GM21381 (cell line): Measurements from ENCODE around the gene ZNF439.
"Not testable (repeated sequence)": the region's sequence is repeated elsewhere in the genome, so short reads cannot be mapped to it uniquely, and the experiment has no call there.

Experiments
- ATAC-seq: cut with Tn5 transposase; IDR thresholded peaks from one replicate; pipeline ENCODE4 v1.9.1; 2021; ENCODE audit warnings: mild to moderate bottlenecking, moderate library complexity; ENCODE audit not compliant: unreplicated experiment

Gene ZNF439

DNA sequence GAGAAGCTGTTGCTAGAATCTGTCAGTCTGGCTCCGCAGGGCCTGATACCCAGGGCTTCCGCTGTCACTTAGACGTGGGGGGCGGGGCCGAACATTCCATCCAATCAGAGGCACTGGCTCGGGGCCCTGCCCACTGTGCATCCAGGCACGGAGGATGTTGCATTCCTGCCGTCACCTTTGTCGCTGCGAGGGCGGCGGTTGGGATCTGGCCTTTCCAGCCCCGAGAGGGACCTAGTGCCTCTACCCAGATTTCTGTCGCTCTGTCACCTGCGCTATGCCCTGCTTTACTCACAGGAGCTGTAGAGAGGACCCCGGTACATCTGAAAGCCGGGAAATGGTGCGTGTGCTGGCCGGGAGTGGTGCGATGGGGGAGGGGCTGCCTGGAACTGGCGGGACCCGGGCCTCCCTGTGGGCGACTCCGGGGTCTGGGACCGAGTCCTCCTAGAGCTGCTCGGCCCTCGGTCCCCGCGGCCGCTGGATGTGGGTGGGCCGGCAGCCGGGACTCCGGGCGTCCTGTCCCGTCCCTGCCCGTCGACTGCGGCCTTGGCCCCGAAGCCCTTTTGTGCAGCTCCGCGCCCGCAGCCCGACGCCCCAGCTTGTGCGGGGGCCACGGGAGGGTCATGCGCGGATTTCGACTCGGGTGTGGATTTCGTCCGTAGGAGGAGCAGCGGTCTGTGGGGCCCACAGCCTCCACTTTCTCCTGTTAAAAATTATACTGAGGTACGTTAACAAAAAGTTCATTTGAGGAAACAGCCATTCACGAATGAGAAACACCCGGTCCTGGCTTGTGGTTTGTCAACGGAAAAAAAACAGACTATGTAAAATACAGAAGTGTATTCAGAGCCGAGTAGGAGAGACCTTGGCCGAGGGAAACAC is at the start of gene ZNF439:
Gene ZNF439 (plus strand): TSS at position 133 of the 876 bp plus-strand sequence. CDS start 142 bp downstream, at position 275.
- ATAC-seq, result peak; percentile 65

DNA sequence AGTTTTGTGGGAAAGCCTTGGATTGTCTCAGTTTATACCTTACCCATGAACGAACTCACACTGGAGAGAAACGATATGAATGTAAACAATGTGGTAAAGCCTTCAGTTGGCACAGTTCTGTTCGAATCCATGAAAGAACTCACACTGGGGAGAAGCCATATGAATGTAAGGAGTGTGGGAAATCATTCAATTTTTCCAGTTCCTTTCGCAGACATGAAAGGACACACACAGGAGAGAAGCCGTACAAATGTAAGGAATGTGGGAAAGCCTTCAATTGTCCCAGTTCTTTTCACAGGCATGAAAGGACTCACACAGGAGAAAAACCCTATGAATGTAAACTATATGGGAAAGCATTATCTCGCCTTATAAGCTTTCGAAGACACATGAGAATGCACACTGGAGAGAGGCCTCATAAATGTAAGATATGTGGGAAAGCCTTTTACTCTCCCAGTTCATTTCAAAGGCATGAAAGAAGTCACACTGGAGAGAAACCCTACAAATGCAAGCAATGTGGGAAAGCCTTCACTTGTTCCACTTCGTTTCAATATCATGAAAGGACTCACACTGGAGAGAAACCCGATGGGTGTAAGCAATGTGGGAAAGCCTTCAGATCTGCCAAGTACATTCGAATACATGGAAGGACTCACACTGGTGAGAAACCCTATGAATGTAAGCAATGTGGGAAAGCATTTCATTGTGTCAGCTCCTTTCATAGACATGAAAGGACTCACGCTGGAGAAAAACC is 42.0 kb upstream of the ZNF439 start:
- no peak for ATAC-seq

DNA sequence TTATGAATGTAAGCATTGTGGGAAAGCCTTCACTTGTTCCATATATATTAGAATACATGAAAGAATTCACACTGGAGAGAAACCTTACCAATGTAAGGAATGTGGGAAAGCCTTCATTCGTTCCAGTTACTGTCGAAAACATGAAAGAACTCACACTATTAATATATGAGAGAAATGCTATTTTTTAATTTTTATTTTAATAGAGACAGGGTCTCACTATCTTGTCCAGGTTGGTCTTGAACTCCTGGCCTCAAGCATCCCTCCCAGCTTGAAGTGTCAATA is 41.5 kb upstream of the ZNF439 start:
- no peak for ATAC-seq

DNA sequence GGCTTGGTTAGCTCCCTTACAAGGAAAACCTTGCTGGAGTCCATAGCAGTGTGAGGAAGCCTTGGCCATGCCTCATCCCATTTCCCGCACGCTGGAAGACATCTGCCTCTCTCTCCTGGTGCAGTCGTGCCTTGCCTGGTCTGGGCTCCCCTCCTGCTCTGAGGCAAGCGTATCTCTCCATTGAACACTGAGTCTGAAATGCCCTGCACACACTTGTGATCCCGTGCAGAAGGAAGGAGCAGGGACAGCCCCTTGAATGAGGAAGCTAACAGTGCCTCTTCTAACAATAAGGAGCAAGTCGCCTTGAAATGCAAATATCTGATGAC is 34.9 kb upstream of the ZNF439 start:
- peak; percentile 35 for ATAC-seq

DNA sequence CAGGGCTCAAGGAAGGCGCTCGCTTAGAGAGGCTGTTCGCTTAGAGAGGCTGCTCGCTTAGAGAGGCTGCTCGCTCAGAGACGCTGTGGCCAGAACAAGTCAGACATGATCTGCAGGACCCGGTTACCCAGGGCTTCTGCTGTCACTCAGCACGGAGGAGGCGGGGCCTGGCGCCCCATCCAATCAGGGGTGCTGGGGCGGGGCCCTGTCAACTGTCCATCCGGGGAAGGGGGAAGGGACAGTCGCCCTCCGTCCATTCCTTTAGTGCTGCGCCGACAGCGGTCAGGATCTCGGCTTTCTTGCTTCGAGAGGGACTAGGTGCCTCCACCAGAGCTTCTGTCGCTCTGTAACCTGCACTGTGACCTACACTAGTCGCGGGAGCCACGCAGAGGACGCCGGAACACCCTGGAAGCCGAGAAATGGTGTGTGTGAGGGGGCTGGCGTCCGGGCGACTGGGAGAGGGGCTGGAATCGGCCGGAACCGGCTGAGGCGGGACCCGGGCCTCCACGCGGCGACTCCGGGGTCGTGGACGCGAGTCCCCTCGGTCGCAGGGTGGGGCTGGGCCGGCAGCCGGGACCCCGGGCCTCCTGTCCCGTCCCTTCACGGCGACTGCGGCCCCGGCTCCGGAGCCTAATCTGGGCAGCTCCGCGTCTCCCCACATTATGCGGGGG is 34.4 kb upstream of the ZNF439 start, which contains the start of gene ZNF440:
Gene ZNF440 (plus strand): TSS at position 245 of the 671 bp plus-strand sequence. CDS start 175 bp downstream, at position 420.
- ATAC-seq, result peak; percentile 96

DNA sequence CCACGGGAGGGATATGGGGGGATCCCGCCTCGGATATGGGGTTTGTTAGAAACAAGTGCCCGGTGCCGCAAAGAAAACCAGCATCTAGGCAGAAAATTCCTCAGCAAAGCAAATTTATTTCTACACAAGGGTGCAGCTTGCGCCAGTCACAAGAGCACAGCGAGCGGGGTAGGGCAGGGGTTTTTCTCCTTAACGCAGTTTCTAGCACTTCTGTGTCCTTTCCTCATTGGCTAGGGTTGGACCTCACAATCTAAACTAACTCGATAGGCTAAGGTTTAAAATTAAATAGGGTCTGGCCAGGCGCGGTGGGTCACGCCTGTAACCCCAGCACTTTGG is 33.9 kb upstream of the ZNF439 start:
- ATAC-seq, result no peak

DNA sequence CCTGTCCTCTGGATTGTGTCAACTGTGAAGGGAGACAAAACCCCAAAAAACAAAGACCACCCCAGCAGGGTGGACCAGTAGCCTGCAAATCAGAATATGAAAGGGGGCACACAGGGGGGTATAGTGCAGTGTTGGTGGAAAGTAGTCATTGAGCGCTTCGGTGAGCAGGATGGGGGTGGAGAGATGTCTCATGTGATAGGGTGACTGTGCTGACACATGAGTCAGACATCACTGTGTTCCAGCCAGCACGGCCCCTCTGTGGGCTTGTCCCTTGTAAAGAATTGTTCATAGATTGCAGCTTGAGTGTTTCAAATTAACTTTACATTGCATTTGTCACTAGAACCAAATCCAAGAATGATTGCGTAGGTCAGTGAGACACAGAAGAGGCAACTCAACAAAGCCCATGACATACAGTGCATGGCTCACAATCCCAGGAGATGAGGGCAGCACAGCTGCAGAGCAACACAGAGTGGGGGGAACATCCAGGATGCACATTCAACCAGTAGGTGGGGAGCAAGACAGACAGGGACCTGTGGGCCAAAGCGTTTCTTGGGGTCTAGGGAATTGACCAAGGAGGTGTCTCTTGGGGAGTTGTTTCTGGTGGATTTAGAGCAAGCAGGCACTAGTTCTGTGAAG is 26.9 kb upstream of the ZNF439 start:
- no peak for ATAC-seq

DNA sequence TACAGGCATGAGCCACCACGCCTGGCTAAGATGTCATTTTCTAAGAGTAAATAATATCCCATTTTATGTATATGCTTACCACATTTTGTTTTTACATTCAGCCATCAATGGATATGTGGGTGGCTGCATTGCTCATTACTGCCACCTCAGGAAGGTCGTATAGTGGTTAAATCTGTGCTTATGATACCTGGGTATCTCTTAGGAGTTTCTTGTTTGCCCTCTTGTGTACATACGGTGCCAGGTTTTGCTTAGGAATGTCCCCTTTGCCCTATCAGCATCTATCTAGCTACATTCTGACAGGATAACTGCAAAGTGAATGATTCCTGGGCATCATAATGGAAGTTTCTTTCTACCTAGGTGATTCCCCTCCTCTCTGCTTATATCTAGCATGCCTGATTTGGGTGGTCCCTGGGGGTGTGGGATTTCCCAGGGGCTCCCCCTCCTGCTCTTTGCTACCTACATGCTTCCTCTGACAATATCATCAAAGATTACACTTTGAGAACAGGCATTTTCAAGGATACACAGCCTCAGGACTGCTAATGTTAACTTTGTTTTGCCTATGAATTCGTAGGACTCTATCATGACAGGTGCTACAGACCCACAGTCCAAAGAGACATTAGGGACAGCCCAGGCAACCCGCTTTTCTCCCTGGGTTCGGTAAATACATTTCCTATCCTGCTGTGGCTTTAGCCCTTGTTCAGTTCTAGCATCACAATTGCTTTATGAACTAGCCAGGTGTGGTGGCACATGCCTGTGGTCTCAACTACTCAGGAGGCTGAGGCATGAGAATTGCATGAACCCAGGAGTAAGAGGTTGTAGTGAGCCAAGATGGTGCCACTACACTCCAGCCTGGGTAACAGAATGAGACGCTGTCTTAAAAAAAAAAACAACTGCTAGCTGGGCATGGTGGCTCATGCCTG is 19.3 kb upstream of the ZNF439 start:
- not testable (repeated sequence) for ATAC-seq

DNA sequence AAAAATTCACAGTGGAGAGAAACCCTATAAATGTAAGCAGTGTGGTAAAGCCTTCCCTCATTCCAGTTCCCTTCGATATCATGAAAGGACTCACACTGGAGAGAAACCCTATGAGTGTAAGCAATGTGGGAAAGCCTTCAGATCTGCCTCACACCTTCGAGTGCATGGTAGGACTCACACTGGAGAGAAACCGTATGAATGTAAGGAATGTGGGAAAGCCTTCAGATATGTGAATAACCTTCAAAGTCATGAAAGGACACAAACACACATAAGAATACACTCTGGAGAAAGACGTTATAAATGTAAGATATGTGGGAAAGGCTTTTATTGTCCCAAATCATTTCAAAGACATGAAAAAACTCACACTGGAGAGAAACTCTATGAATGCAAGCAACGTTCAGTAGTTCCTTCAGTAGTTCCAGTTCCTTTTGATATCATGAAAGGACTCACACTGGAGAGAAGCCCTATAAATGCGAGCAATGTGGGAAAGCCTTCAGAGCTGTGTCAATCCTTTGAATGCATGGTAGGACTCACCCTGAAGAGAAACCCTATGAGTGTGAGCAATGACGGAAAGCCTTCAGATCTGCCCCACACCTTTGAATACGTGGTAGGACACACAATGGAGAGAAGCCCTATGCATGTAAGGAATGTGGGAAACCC is 16.1 kb upstream of the ZNF439 start:
- ATAC-seq, result no peak

DNA sequence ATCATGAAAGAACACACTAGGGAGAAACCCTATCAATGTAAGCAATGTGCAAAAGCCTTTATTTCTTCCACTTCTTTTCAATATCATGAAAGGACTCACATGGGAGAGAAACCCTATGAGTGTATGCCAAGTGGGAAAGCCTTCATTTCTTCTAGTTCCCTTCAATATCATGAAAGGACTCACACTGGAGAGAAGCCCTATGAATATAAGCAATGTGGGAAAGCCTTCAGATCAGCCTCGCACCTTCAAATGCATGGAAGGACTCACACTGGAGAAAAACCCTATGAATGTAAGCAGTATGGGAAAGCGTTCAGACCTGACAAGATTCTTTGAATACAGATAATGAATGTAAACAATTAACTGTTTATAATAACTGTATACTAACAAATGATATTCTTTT is 15.0 kb upstream of the ZNF439 start:
- ATAC-seq, result no peak

DNA sequence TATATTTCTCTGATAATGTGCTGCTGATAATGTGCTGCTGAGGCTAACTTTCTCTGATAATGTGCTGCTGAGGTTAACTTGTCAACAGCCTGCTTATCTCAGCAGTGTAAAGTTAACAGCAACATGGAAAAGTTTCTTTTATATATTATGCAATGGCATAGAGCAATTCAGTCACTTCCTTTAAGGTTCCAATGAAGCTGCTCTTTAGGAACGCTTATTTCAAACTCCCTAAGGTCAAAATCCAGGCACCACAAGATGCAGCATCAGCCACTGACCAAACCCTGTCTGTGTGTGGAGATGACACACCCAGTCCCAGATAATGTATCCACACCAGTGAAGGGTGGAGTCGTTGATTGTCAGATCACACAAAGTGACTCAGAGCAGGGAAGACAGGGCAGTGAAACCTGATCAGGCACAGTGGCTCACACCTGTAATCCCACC is 12.9 kb upstream of the ZNF439 start:
- ATAC-seq, result not testable (repeated sequence)

DNA sequence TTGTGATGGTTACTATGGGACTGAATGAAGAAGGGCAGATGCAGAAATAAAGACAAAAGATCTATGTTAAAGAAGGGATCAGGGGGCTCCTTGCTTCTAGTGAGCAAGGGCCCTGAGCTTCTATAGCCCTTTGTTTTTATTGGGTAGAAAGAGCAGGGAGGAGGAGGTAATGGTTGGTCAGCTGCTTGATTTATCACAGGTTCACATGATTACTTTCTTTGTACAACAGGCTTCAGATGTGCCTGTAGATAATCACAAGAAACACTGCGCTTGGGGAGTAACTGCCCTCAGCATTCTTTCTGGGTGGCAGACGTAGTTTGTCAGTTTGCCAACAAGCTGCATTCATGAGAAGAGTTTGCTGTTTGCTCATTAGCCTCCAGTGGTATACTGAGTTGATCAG is 4.8 kb upstream of the ZNF439 start:
- ATAC-seq, result no peak

DNA sequence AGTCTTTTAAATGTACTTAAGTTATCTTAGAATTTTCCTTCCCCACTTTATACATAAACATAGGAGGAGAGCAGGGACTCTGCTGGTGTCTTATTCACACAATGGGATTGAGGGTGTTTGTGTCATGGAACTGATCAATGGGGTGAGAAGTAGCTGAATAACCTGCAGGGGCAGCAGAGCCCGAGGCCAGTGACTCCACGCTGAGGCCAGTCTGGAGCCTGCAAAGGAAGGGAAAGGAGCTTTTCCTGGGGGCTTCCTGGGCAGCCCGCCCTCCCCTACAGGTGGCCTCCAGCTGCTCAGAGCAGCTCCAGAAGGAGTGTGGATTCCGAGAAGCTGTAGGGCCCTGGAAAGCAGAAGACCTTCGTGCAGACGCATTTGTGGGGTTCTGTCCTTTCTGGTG is 911 bp upstream of the ZNF439 start:
- ATAC-seq, result not testable (repeated sequence)

DNA sequence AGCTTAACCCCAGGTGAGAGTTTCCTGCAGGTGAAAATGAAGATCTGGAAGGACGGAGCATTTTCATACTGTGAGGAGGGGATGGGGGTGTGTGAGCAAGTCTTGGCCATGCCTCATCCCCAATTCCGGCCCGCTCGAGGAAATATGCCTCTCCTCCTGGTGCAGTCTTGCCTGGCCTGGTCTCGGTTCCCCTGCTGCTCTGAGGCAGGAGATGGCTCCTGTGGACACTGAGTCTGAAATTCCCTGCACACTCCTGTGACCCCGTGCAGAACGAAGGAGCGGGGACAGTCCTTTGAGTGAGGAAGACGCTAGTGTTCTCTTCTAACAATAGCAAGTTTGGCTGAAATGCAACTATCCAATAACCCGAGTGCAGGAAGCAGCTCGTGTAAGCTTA is 329 bp upstream of the ZNF439 start:
- ATAC-seq, result no peak

DNA sequence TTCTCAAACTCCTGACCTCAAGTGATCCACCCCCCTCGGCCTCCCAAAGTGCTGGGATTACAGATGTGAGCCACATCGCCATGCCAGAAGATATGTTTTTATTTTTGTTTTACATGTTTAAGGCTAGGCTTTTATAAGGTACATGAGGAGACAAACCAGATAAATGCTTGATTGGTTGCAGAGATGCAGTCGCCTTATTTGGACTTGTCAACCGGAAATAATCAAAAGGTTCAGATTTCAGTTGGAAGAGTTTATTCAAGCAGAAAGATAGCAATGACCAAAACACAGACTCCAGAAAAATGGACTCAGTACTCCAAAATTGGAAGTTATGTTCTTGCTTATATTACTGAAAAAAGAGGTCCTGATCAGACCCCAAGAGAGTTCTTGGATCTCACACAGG is 1.8 kb downstream of the ZNF439 start:
- not testable (repeated sequence) for ATAC-seq

DNA sequence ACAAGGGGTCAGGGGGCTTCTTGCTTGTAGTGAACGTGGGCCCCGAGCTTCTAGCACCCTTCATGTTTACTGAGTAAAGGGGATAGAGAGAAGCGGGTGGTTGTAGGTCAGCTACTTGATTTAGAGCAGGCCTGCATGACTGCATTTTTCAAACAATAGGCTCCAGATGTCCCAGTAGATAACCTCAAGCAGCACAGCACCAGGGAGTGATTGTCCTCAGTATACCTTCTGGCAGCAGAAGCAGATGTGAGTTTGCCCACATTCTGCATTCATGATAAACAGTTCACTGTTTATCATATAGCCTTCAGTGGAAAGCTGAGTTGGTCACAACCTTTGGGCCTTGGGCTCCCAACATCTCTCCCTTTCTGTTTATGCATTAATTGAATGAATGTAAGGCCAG is 4.8 kb downstream of the ZNF439 start:
- no peak for ATAC-seq

DNA sequence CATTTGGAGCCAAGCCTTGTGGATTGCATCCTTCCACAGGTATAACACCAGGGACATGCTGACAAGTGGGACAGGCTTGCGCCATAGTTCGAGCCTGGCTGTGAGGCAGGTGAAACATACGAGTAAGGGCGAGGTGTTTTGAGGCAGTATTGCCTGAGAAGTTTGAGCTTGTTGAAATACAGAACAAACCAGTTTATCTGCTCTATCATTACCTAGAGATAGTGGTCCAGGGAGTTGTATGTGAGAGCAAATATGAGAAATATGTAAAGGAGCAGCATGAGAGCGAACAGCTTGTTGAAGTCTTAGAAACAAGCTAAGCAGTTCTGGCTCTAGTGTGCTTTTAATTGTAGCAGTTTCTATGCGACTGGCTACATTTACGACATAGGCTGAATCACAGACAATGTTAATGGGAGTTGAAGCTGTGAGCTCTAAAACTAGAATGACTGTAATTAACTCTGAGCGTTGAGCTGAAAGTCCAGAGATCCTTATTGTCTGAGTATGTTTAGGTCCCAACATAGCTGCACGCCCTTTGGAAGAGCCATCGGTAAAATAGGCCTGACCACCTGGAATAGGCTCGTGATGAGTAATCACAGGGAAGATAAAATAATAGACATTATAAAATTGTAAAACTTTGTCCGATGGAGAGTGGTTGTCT is 8.2 kb downstream of the ZNF439 start:
- ATAC-seq, result no peak

DNA sequence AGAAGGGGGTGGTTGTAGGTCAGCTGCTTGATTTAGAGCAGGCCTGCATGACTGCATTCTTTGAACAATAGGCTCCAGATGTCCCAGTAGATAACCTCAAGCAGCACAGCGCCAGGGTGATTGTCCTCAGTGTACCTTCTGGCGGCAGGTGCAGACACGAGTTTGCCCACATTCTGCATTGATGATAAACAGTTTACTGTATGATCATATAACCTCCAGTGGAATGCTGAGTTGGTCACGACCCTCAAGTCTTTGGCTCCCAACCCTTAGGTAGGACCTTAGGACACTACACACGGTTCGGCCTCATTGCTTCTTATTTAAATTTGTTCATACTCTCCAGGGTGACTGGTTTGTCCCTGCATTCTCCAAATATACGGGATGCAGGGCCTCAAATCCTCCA is 12.2 kb downstream of the ZNF439 start:
- ATAC-seq, result no peak

DNA sequence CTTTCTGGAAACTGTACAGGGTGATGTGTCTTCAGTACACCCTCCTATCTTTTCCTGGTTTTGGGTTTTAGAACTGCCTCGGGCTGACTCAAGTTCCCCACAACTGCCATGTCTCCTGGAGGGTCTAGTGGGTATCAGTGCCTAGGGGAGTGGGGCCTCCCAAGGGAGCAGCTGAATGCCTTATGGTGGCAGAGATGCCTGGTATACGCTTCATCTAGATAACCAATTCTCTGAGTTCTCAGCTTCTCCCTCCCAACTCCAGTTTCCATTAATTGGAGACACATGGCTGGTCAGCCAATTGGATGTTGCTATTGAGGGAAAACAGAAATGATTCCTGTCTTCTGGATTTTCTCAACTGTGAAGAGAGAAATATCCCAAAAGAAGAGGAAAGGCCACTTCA is 12.8 kb downstream of the ZNF439 start:
- ATAC-seq, result no peak
